K562 (cell line): ENCODE measurements around the gene MROH8. TPM values are rescaled to one million over a fixed set of nuclear protein-coding genes. Genes with fewer than 3 reads are reported as not detected.

Experiments
- BHLHE40 ChIP-seq: IDR thresholded peaks from 2 replicates; pipeline ENCODE4 v1.6.1; 2011; ENCODE audit warnings: low read length, improper control_type of control experiment
- CHD7 ChIP-seq: fragments of 200-600 bp; sonication (generic); IDR thresholded peaks from one replicate; pipeline ENCODE4 v1.6.1; 2012; ENCODE audit warnings: mild to moderate bottlenecking, low read depth, low read length, inconsistent platforms
- E2F5 ChIP-seq: sonication (generic); formaldehyde crosslinking; IDR thresholded peaks from 2 replicates; pipeline ENCODE4 v1.8.0; 2022; ENCODE audit warnings: mild to moderate bottlenecking, missing genetic modification reagents
- ESRRB ChIP-seq: fragments of 250-450 bp; sonication (Bioruptor Pico); IDR thresholded peaks from 2 replicates; pipeline ENCODE4 v1.5.0; 2020; ENCODE audit warnings: mild to moderate bottlenecking, moderate library complexity, borderline replicate concordance
- NCOA1 ChIP-seq: fragments of 450-650 bp; IDR thresholded peaks from 2 replicates; pipeline ENCODE4 v1.6.1; 2016; ENCODE audit warnings: low read depth
- ZNF133 ChIP-seq: fragments of 250-450 bp; sonication (Bioruptor Pico); IDR thresholded peaks from 2 replicates; pipeline ENCODE4 v1.4.0; 2020; ENCODE audit warnings: mild to moderate bottlenecking
- ZNF431 ChIP-seq: sonication (generic); formaldehyde crosslinking; IDR thresholded peaks from 2 replicates; pipeline ENCODE4 v1.8.0; 2022; ENCODE audit warnings: mild to moderate bottlenecking, missing genetic modification reagents
- ZNF696 ChIP-seq: fragments of 250-450 bp; sonication (Bioruptor Pico); conservative IDR thresholded peaks from 2 replicates; pipeline ENCODE4 v1.4.0; 2020; ENCODE audit warnings: mild to moderate bottlenecking, moderate library complexity
- polyA plus RNA-seq, 8 experiments: library from polyadenylated mRNA; depleted of rRNA in 4 of 8; stranded (reverse) in 5 of 8; unstranded in 3 of 8; fragments of >200 nt; fragmentation: Nextera tagmentation in 2 of 8; fragmentation: Illumina TruSeq in 1 of 8; extraction: Ambion mirVana in 2 of 8; extraction: Trizol in 1 of 8; gene quantifications; 2 replicates each; pipeline versions ENCODE4 v1.2.1 to v1.2.3, GENCODE V29; 2011 to 2014; ENCODE audit warnings: inconsistent platforms in 1 of 8, missing spikeins in 1 of 8
- total RNA-seq, 7 experiments: library from RNA; depleted of rRNA in 6 of 7; stranded (reverse); fragments of >200 nt in 6 of 7; fragmentation: Illumina TruSeq in 2 of 7; extraction: Trizol in 2 of 7; gene quantifications; 2 replicates each; pipeline versions ENCODE4 v1.2.1 to v1.2.3, GENCODE V29; 2011 to 2021; ENCODE audit warnings: low replicate concordance in 1 of 7
- TF ChIP-seq, protein P1 (sequence below): fragments of 450-650 bp; formaldehyde crosslinking; IDR thresholded peaks from 2 replicates; pipeline ENCODE4 v1.4.0; 2020; ENCODE audit warnings: mild to moderate bottlenecking, mixed read lengths
- TF ChIP-seq, protein P2 (sequence below): fragments of 450-650 bp; IDR thresholded peaks from 2 replicates; pipeline ENCODE4 v1.6.1; 2016; ENCODE audit warnings: mild to moderate bottlenecking

MROH8 gene
- total and polyA plus RNA-seq, 9 of the 15 experiments (the other 6 are each of a cell fraction or from before 2014, with no cell fraction given) = 0.21 to 1.5 (median 0.78) TPM

DNA sequence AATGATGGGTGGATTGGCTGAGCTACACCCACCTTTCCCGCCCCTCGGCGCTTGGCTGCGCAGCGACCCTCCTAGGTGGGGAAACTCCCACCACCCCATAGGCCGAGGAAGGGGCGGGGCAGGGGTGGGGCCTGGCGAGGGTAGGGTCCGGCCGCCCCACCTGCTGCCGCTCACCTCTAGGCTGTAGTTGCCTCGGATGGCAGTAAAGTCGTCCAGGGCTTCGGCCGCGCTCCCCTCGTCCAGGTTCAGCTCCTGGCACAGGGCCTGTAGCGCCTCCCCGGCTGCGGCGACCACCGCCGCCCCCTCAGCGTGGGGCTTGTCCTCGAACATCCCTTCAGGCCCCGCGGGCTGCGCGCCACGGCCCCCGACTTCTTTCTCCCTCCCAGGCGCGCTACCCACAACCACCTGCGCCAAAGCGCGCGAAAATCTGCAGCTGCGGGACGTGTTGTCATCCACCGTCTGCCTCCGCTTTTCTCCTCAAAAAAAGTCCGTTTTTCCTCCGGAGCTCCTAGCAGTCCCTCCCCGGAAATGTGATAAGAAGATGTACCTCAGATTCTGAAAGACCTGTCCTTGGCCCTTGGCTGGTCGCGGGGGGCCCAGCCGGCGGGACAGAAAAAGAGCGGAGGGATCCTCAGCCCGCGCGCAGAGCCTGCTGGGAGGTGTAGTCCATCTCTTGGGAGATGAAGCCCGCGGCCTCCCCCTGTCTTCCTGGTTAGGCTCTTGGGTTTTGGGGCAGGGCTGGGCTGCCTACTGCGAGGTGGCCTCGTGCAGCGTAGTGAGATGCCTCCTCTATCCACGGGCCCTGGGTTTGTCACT is 83.5 kb downstream of the MROH8 start, which contains the start of gene RBL1 (continued):
- peak; percentile 93 for TF ChIP-seq E2F5 (CRISPR knock-in tag)
- TF ChIP-seq, protein P1, sequence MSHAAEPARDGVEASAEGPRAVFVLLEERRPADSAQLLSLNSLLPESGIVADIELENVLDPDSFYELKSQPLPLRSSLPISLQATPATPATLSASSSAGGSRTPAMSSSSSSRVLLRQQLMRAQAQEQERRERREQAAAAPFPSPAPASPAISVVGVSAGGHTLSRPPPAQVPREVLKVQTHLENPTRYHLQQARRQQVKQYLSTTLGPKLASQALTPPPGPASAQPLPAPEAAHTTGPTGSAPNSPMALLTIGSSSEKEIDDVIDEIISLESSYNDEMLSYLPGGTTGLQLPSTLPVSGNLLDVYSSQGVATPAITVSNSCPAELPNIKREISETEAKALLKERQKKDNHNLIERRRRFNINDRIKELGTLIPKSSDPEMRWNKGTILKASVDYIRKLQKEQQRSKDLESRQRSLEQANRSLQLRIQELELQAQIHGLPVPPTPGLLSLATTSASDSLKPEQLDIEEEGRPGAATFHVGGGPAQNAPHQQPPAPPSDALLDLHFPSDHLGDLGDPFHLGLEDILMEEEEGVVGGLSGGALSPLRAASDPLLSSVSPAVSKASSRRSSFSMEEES (CRISPR knock-in tag) = no peak
- peak; percentile 47; the same call in 1 of the 2 replicates for TF ChIP-seq BHLHE40
- TF ChIP-seq CHD7 = no peak
- TF ChIP-seq, protein P2, sequence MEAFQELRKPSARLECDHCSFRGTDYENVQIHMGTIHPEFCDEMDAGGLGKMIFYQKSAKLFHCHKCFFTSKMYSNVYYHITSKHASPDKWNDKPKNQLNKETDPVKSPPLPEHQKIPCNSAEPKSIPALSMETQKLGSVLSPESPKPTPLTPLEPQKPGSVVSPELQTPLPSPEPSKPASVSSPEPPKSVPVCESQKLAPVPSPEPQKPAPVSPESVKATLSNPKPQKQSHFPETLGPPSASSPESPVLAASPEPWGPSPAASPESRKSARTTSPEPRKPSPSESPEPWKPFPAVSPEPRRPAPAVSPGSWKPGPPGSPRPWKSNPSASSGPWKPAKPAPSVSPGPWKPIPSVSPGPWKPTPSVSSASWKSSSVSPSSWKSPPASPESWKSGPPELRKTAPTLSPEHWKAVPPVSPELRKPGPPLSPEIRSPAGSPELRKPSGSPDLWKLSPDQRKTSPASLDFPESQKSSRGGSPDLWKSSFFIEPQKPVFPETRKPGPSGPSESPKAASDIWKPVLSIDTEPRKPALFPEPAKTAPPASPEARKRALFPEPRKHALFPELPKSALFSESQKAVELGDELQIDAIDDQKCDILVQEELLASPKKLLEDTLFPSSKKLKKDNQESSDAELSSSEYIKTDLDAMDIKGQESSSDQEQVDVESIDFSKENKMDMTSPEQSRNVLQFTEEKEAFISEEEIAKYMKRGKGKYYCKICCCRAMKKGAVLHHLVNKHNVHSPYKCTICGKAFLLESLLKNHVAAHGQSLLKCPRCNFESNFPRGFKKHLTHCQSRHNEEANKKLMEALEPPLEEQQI = peak; percentile 67; the same call in 1 of the 2 replicates
- TF ChIP-seq ZNF431 = peak; percentile 44; the same call in 1 of the 2 replicates
- no peak for TF ChIP-seq ZNF696 (CRISPR knock-in tag)
- no peak for TF ChIP-seq ZNF133 (CRISPR knock-in tag)
- TF ChIP-seq ESRRB (CRISPR knock-in tag) = no peak
- TF ChIP-seq NCOA1 = peak; percentile 66; the same call in 1 of the 2 replicates
